Tibial nerve (tissue), 4 donors: ENCODE data around the gene CDC20. TPM values are rescaled to one million over a fixed set of nuclear protein-coding genes. Genes with fewer than 3 reads are reported as not detected.
A peak's percentile ranks its signal among the peaks of the same experiment; 100 is the strongest.

Source experiments
- DNase-seq, 2 donors: peaks; one replicate each; pipeline ENCODE4 v3.0.0-alpha.2; 2019; ENCODE audit warnings: low spot score in 2 of 2
- H3K27ac ChIP-seq, 4 donors: fragments of 200-600 bp; sonication (generic) in 3 of 4; one replicate each; pipeline ENCODE4 v1.5.1; 2017 to 2019; ENCODE audit warnings: mild to moderate bottlenecking in 1 of 4
- H3K27me3 ChIP-seq, 2 donors: fragments of 200-600 bp; sonication (generic) in 1 of 2; one replicate each; pipeline versions ENCODE4 v1.5.1 to v1.6.0; 2017 to 2019
- H3K36me3 ChIP-seq, 3 donors: fragments of 200-600 bp; sonication (generic); one replicate each; pipeline ENCODE4 v1.5.1; 2018 to 2019
- H3K4me1 ChIP-seq, 4 donors: fragments of 200-600 bp; sonication (generic) in 3 of 4; one replicate each; pipeline ENCODE4 v1.5.1; 2017 to 2019
- H3K4me3 ChIP-seq, 4 donors: fragments of 200-600 bp; sonication (generic) in 3 of 4; one replicate each; pipeline ENCODE4 v1.5.1; 2017 to 2019; ENCODE audit warnings: mild to moderate bottlenecking in 1 of 4, moderate library complexity in 1 of 4
- H3K9me3 ChIP-seq, 4 donors: fragments of 200-600 bp; sonication (generic) in 3 of 4; one replicate each; pipeline ENCODE4 v1.5.1; 2017 to 2019
- CTCF ChIP-seq, 5 experiments: fragments of 200-600 bp in 3 of 5; fragments of 450-650 bp in 2 of 5; sonication (generic) in 3 of 5; IDR thresholded peaks; one replicate each; pipeline ENCODE4 v1.5.1; 2016 to 2019; ENCODE audit warnings: antibody characterized with exemption in 5 of 5, mild to moderate bottlenecking in 3 of 5, moderate library complexity in 2 of 5
- EP300 ChIP-seq, 2 donors: sonication (generic); formaldehyde crosslinking; IDR thresholded peaks; one replicate each; pipeline ENCODE4 v1.6.1; 2017; ENCODE audit warnings: antibody characterized with exemption in 2 of 2, mild to moderate bottlenecking in 1 of 2
- POLR2A ChIP-seq, 2 donors: fragments of 450-650 bp; IDR thresholded peaks; one replicate each; pipeline ENCODE4 v1.6.1; 2017; ENCODE audit warnings: antibody characterized with exemption in 2 of 2, mild to moderate bottlenecking in 2 of 2, moderate library complexity in 2 of 2
- WGBS, 2 donors: methylation state at CpG; one replicate each; pipeline ENCODE4 v1.1.5; 2018; 5-methylcytosine and 5-hydroxymethylcytosine counted together
- total RNA-seq, 4 donors: library from RNA; depleted of rRNA; stranded (reverse); fragments of >200 nt; gene quantifications; one replicate each; pipeline ENCODE4 v1.1.0, GENCODE V29; 2016

The CDC20 gene
- total RNA-seq, 4 donors from 2014 or later: 0.42 to 3.5 (median 1.5) TPM

GRCh38 chr1:43365678-43366077 is 6.9 kb downstream of the CDC20 start:
- 65% methylated on average over 2 of the region's 2 CpGs for WGBS, 2 donors
- Histone ChIP-seq H3K36me3 (peaks cover 0 to 53% (median 26%) of the 10 kb centered on the region in 3 donors), H3K9me3 (no peaks in the 10 kb centered on the region), H3K27ac (peak overlapping the region in 3 of 4 donors; percentile 98), H3K4me1 (peaks cover 0 to 41% (median 20%) of the 10 kb centered on the region in 4 donors), H3K4me3 (no peak overlapping the region), H3K27me3 (no peaks in the 10 kb centered on the region)
- no peak for DNase-seq
- TF ChIP-seq EP300 (IDR thresholded peaks at IDR 0.05) (no peak), CTCF (IDR thresholded peaks at IDR 0.05) (no peak), POLR2A (IDR thresholded peaks at IDR 0.05) (no peak)

GRCh38 chr1:43366179-43366578 is 7.4 kb downstream of the CDC20 start:
- TF ChIP-seq EP300 (IDR thresholded peaks at IDR 0.05): no peak
- no peak for TF ChIP-seq CTCF (IDR thresholded peaks at IDR 0.05)
- no peak for TF ChIP-seq POLR2A (IDR thresholded peaks at IDR 0.05)
- no peaks in the 10 kb centered on the region for H3K27me3 ChIP-seq
- 38 to 40% methylated on average over 11 of the region's 11 CpGs for WGBS, 2 donors
- H3K9me3 ChIP-seq: no peaks in the 10 kb centered on the region
- no peak for DNase-seq
- H3K4me1 ChIP-seq: peaks cover 0 to 42% (median 20%) of the 10 kb centered on the region in 4 donors
- H3K36me3 ChIP-seq: peaks cover 0 to 48% (median 26%) of the 10 kb centered on the region in 3 donors
- peak overlapping the region; percentile 88 to 98 (median 98) for H3K27ac ChIP-seq
- peak overlapping the region in 3 of 4 donors; percentile 7 to 97 (median 80) for H3K4me3 ChIP-seq

- Histone ChIP-seq H3K9me3 (no peaks in the 10 kb centered on the region), H3K36me3 (peaks cover 0 to 43% (median 26%) of the 10 kb centered on the region in 3 donors), H3K4me1 (peaks cover 0 to 42% (median 20%) of the 10 kb centered on the region in 4 donors), H3K27me3 (no peaks in the 10 kb centered on the region), H3K4me3 (peak overlapping the region; percentile 80 to 97 (median 91)), H3K27ac (peak overlapping the region; percentile 88 to 98 (median 98))
- WGBS, 2 donors: 4 to 24% methylated on average over 4 of the region's 5 CpGs
- no peak for DNase-seq
- TF ChIP-seq CTCF (IDR thresholded peaks at IDR 0.05): no peak
- no peak for TF ChIP-seq EP300 (IDR thresholded peaks at IDR 0.05)
- TF ChIP-seq POLR2A (IDR thresholded peaks at IDR 0.05): no peak
Measured at GRCh38 chr1:43366601-43367025, 7.8 kb downstream of the CDC20 start.

- WGBS, 2 donors: 2 to 3% methylated on average over 36 to 39 of the region's 48 CpGs
- H3K27ac ChIP-seq: peak overlapping the region; percentile 88 to 98 (median 98)
- no peak for DNase-seq
- H3K4me3 ChIP-seq: peak overlapping the region; percentile 80 to 97 (median 91)
- H3K9me3 ChIP-seq: no peaks in the 10 kb centered on the region
- peaks cover 0 to 37% (median 26%) of the 10 kb centered on the region in 3 donors for H3K36me3 ChIP-seq
- no peak for TF ChIP-seq CTCF (IDR thresholded peaks at IDR 0.05)
- TF ChIP-seq POLR2A (IDR thresholded peaks at IDR 0.05): peak in 1 of 2 donors; percentile 21
- H3K4me1 ChIP-seq: peaks cover 0 to 42% (median 20%) of the 10 kb centered on the region in 4 donors
- H3K27me3 ChIP-seq: no peaks in the 10 kb centered on the region
Measured at GRCh38 chr1:43367026-43367903, 8.5 kb downstream of the CDC20 start.
